ENCODE data around the gene ATP2A2.
"Not testable (repeated sequence)": the region's sequence is repeated elsewhere in the genome, so short reads cannot be mapped to it uniquely, and the experiment has no call there.

ATP2A2 gene

GRCh38 chr12:110280779-110281548 is at the start of gene ATP2A2:
Gene ATP2A2, plus strand, starts transcription at chr12:110281247. Its CDS starts 543 bp downstream, at chr12:110281790.
- DNase-seq (ENCODE audit: low read depth), result peak; percentile 87

DNA sequence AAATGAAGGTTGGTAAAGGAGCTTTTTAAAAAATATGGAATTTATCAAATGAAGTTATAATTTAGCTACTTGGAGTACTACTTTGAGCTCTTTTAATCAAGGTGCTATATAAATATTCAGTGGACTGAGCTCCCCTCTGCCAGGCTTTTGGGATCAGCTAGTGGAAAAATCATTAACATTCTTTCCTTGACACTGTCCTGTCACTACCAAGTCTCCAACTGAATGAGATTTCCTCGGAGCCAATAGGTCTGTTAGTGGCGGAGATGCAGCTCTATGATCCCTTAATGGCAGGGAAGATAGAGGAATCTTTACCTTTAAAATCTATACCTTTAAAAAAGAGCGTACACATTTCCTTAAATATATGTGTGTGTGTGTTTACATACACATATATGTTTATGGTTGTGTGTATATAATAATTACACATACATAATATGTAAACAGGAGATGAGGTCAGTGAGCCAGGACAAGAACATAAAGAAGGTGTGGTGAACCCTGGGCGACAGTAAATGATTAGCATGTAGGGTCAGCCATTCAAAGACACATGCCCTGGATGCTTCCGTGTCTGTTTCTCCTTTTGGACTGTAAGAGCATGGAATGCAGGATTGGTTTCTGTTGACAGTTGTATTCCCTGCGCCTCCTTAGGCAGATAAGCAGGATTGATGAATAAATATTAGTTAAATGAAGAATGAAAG is 47.7 kb upstream of the ATP2A2 start:
- DNase-seq (ENCODE audit: low read depth), result no peak

- DNase-seq (ENCODE audit: low read depth), result no peak
Observed at GRCh38 chr12:110234331-110234751, 46.7 kb upstream of the ATP2A2 start.

DNA sequence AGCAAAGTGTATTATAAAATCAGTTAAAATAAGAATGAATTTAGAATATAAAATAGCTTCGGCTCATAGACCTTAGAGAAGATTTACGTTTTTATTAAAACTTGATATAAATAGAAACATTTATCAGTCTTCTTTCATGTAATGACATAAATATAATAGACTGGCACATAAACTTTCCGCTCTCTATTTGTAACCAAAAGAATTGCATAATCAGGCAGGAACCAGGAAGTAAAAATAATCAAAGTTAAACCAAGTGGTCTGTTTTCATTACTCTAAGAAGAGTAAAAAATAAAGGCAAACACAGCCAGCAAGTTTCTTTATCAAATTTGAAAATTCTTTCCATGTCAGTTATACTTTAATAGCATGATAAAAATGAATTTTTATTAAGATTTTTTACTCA is 46.3 kb upstream of the ATP2A2 start:
- no peak for DNase-seq (ENCODE audit: low read depth)

GRCh38 chr12:110235383-110235782 is 45.7 kb upstream of the ATP2A2 start:
- no peak for DNase-seq (ENCODE audit: low read depth)

GRCh38 chr12:110243227-110243626 is 37.8 kb upstream of the ATP2A2 start:
- DNase-seq (ENCODE audit: low read depth), result no peak

GRCh38 chr12:110244372-110244771 is 36.7 kb upstream of the ATP2A2 start:
- no peak for DNase-seq (ENCODE audit: low read depth)

DNA sequence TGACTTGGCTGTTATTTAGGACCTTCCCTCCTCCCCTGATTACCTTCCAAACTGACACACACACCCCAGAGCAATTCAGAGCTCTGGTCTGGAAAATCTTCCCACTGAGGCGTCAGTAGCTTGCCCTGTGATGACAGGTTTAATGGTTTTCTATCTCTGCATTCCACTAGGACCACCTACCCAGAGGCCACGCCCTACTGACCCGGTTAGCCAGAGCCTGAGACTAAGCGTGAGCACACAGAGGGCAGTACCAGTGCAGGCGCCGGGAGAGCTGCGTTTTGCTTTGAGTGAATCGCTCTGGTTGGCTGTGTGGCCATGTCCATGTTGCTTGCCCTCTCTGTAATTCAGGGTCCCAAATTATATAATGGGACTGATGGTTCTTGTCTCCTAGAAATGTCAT is 36.2 kb upstream of the ATP2A2 start:
- no peak for DNase-seq (ENCODE audit: low read depth)

- DNase-seq (ENCODE audit: low read depth), result peak; percentile 8
Observed at GRCh38 chr12:110245369-110245772, 35.7 kb upstream of the ATP2A2 start.

DNA sequence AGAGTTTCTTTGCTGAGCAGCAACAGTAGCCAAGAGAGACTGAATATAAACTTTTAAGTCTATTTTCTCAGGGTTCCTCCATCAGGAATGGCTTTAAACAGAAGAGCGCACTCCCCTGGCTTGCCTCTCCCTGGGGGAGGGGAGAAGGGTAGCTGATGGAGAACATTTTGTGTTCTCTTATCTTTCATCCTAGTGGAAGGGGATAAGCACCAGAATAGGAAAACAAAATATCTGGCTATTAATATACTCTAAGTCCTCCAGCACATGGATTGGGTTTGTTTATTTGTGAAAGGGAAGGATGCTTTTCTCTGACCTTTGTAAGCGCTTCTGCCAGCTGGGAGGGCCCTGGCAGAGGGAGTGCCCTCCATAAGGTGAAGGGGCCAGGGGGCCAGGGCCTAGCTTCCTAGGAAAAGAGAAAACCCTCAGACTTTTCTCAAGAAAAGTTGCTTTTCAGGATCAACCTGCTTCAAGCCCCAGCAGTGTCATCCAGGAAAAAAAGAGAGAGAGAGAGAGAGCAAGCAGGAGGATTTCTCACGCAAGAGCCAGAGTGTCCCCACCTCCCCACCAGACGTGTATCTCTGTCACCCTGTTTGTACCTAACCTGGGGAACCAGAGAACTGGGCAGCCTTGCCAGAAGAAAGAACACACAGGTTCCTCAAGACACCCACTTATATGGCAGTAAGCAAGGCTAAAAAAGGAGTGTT is 34.3 kb upstream of the ATP2A2 start:
- DNase-seq (ENCODE audit: low read depth), result no peak

DNA sequence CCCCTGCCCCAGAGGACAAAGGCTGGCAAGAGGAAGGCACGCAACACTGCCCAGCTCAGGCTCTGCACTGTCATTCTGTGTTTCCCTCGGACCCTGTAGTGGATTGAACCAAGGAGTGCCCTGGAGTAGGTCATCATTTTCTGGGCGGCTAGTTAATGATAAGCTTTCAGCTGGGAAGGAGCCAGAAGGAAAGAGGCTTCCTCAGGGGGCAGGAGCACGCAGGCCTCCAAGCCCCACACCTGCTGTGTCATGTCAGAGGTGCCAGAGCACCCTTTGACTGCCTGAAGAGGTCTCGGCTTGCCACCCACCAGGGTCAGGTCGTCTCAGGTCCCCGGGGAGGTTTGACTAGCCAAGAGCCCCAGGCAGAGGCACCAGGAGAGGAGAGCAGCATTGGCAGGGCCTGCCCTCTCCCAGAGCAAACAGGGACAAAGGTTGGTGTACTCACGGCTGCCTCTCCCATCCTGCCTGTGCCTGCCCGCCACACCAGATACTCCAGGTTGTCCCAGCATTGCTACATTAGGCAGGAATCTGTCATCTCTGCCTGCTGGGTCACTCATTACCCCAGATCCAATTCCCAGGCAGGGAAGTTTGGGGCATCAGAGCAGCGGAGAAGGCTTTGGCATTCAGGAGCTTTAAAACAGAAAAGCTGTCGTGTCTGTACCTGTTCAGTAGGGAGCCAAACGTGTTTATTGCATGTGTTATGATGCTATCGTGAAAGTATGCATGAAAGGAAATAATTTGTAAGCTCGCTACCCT is 33.5 kb upstream of the ATP2A2 start:
- DNase-seq (ENCODE audit: low read depth), result no peak

GRCh38 chr12:110248096-110248447 is 33.0 kb upstream of the ATP2A2 start:
- DNase-seq (ENCODE audit: low read depth), result no peak

DNA sequence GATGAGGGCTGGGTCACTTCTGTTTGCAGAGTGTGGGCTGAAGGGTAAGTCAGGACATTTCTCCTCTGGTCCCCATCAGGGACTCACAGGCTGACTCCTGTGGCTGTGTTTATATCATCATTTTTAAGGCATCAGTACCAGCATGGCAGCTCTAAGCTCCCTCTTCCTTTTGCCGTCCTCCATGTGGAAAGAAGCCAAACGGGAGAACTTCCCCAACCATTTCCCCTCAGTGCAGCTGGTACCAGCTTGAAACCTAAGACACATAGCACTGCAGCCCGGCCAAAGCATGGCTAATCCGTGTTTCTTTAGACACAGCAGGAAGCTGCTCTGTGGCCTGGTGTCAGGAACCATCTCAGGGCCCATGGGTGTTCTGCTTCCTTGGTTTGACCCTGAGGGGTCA is 31.9 kb upstream of the ATP2A2 start:
- no peak for DNase-seq (ENCODE audit: low read depth)

GRCh38 chr12:110249716-110250225 is 31.3 kb upstream of the ATP2A2 start:
- DNase-seq (ENCODE audit: low read depth), result no peak

DNA sequence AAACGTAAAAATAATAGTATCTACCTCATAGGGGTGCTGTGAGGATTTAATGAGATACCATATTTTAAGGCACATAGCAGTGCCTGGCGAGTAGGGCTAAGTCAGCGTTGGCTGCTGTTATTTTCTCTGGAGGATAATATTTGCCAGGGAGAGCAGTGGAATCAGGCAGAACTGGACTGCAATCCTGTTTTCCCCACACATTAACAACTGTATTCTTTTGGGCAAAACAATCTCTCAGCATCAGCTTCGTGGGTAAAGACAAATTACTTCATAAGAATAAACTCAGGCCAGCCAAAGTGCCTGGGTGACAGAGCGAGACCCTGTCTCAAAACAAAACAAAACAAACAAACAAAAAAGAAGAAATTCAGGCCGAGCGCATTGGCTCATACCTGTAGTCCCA is 29.7 kb upstream of the ATP2A2 start:
- DNase-seq (ENCODE audit: low read depth), result no peak

DNA sequence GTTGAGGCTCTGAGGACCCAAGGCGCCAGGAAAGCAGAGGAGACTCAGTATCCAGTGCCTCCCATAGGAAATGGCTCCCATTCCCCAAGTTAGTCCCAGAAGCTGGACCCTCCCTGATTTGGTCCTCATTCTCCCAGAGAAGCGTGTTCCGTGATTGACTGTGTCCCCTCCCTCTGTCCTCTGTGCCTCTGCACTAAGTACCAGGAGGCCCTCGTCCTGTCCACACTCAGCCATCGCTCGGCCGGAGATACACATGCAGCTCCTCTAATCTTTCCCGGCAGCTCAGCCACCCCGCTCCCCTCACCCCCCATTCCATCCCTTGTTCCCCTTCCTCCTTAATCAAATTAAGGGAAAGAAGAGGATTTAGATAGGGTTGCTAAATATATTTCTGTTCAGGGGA is 28.3 kb upstream of the ATP2A2 start:
- DNase-seq (ENCODE audit: low read depth), result no peak

GRCh38 chr12:110253176-110253575 is 27.9 kb upstream of the ATP2A2 start:
- no peak for DNase-seq (ENCODE audit: low read depth)

DNA sequence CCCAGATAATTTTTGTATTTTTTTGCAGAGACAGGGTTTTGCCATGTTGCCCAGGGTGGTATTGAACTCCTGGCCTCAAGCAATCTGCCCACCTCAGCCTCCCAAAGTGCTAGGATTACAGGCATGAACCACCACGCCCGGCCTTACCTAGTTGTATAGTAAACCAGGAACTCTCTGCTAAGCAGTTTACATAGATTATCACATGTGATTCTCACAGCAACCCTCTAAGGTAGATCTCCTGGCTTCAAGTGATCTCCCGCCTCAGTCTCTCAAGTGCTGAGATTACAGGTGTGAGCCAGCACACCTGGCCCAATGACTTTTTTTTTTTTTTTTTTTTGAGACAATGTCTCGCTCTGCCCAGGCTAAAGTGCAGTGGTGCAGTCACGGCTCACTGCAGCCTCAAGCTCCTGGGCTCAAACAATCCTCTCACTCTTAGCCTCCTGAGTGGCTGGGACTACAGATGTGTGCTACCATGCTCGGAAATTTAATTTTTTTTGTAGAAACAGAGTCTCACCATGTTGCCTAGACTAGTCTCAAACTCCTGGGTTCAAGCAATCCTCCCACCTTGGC is 26.0 kb upstream of the ATP2A2 start:
- no peak for DNase-seq (ENCODE audit: low read depth)

DNA sequence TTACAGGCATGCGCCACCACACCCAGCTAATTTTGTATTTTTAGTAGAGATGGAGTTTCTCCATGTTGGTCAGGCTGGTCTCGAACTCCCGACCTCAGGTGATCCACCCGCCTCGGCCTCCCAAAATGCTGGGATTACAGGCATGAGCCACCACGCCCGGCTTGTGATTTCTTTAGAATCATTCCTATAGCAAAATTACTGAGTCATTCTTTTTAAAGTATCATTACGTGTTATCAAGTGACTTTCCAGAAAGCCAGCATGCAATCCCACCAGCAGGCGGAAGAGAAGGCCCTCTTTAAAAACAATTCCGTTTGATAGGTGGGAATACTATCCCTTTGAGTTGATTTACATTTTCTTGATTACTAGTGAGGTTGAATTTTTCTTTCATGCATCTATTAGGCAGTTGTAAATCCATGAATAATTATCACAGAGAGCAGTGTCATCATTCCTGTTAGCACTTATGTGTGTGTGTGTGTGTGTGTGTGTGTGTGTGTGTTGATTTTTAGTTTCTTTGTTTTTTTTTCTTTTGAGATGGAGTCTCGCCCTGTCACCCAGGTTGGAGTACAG is 25.1 kb upstream of the ATP2A2 start:
- not testable (repeated sequence) for DNase-seq (ENCODE audit: low read depth)

DNA sequence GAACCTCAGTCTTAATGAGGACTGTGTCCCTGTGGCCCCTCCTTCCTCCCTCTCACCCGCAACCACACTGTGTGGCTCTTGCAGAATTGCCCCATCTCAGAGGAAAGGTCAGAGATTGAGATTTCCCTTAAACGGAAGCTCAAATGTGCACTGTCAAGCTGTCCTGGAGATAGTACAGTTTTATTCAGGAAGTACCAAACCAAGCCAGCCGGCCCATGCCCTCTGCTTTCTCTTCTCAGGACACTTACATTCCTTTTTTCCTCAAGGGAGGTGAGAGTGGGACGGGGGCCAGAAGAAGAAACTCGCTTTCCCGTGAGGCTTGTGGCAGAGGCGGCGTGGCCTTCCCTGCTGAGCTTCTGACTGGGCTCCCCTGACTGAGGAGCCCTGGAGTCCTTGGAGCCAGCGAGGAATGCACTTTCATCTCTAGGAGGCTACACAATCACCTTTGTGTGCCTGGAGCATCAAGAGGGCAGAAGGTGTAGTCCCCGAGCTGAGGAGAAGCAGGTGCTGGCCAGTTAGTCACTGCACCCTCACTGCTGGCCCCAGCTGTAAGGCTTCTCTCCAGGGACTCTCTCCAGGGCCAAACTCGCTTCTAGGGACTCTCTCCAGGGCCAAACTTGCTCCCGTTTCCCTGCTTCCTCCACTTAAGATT is 24.1 kb upstream of the ATP2A2 start:
- no peak for DNase-seq (ENCODE audit: low read depth)

- DNase-seq (ENCODE audit: low read depth), result no peak
Observed at GRCh38 chr12:110258466-110258865, 22.6 kb upstream of the ATP2A2 start.
